HFFc6 (cell line): ENCODE measurements around the gene MAP2K2. TPM values are rescaled to one million over a fixed set of nuclear protein-coding genes. Genes with fewer than 3 reads are reported as not detected.

Experiments
- DNase-seq: peaks from one replicate; pipeline ENCODE4 v3.0.0-alpha.2; 2018
- H3K27ac Mint-ChIP-seq: 2 replicates; pipeline ENCODE4 v1.8.0; 2020; ENCODE audit warnings: mild to moderate bottlenecking, mixed read lengths
- H3K27me3 Mint-ChIP-seq: 2 replicates; pipeline ENCODE4 v1.8.0; 2021; ENCODE audit warnings: mild to moderate bottlenecking, moderate library complexity, mixed read lengths; ENCODE audit not compliant: insufficient read depth
- H3K36me3 Mint-ChIP-seq: 2 replicates; pipeline ENCODE4 v1.8.0; 2021; ENCODE audit warnings: low read depth, mixed read lengths
- H3K4me1 Mint-ChIP-seq: 2 replicates; pipeline ENCODE4 v1.8.0; 2020; ENCODE audit warnings: low read depth, mixed read lengths
- H3K4me3 Mint-ChIP-seq: 2 replicates; pipeline ENCODE4 v1.8.0; 2020; ENCODE audit warnings: mild to moderate bottlenecking, moderate library complexity, mixed read lengths
- H3K9me3 Mint-ChIP-seq: 2 replicates; pipeline ENCODE4 v1.8.0; 2020; ENCODE audit warnings: mild to moderate bottlenecking, mixed read lengths
- CTCF ChIP-seq: fragments of 200-600 bp; sonication (generic); IDR thresholded peaks from 2 replicates; pipeline ENCODE4 v1.5.0; 2021; ENCODE audit warnings: antibody characterized with exemption, mild to moderate bottlenecking
- total RNA-seq, 6 experiments: library from RNA; stranded (reverse); fragmentation: NEBNext Ultra II Directional; extraction: Animal tissue kit (Norgen Biotek cat#: 25700); gene quantifications; 2 replicates in 1 of 6; 3 replicates in 5 of 6; pipeline ENCODE4 v1.2.3, GENCODE V29; 2021

Gene MAP2K2
- total RNA-seq, 6 experiments from 2014 or later = 175 to 209 (median 187) TPM

GRCh38 chr19:4099041-4099764 lies 24.7 kb downstream of the MAP2K2 start:
- peaks cover 5% of the 10 kb centered on the region; the same call in 1 of the 2 replicates for H3K36me3 Mint-ChIP-seq
- H3K9me3 Mint-ChIP-seq = no peaks in the 10 kb centered on the region
- no peak overlapping the region for H3K27ac Mint-ChIP-seq
- H3K27me3 Mint-ChIP-seq = peaks cover 2% of the 10 kb centered on the region; the same call in 1 of the 2 replicates
- no peaks in the 10 kb centered on the region for H3K4me1 Mint-ChIP-seq
- no peak overlapping the region for H3K4me3 Mint-ChIP-seq
- no peak for TF ChIP-seq CTCF
- DNase-seq = no peak

GRCh38 chr19:4098493-4098892 lies 25.4 kb downstream of the MAP2K2 start:
- DNase-seq = no peak
- Mint-ChIP-seq H3K4me3 (no peak overlapping the region), H3K9me3 (no peaks in the 10 kb centered on the region), H3K27me3 (peaks cover 2% of the 10 kb centered on the region; the same call in 1 of the 2 replicates), H3K4me1 (no peaks in the 10 kb centered on the region), H3K36me3 (peaks cover 5% of the 10 kb centered on the region; the same call in 1 of the 2 replicates), H3K27ac (no peak overlapping the region)
- TF ChIP-seq CTCF = no peak

GRCh38 chr19:4097501-4097900 lies 26.4 kb downstream of the MAP2K2 start:
- Mint-ChIP-seq H3K27ac (no peak overlapping the region), H3K4me3 (no peak overlapping the region), H3K27me3 (peaks cover 2% of the 10 kb centered on the region; the same call in 1 of the 2 replicates), H3K4me1 (no peaks in the 10 kb centered on the region), H3K36me3 (peaks cover 5% of the 10 kb centered on the region; the same call in 1 of the 2 replicates), H3K9me3 (no peaks in the 10 kb centered on the region)
- DNase-seq = no peak
- TF ChIP-seq CTCF = no peak

- TF ChIP-seq CTCF = no peak
- H3K9me3 Mint-ChIP-seq = no peaks in the 10 kb centered on the region
- H3K4me1 Mint-ChIP-seq = no peaks in the 10 kb centered on the region
- DNase-seq = no peak
- no peak overlapping the region for H3K27ac Mint-ChIP-seq
- peaks cover 2% of the 10 kb centered on the region; the same call in 1 of the 2 replicates for H3K27me3 Mint-ChIP-seq
- peaks cover 5% of the 10 kb centered on the region; the same call in 1 of the 2 replicates for H3K36me3 Mint-ChIP-seq
- no peak overlapping the region for H3K4me3 Mint-ChIP-seq
Observed at GRCh38 chr19:4096049-4096892, 27.7 kb downstream of the MAP2K2 start.

- H3K36me3 Mint-ChIP-seq = peaks cover 5% of the 10 kb centered on the region; the same call in 1 of the 2 replicates
- no peak overlapping the region for H3K27ac Mint-ChIP-seq
- H3K4me1 Mint-ChIP-seq = no peaks in the 10 kb centered on the region
- H3K9me3 Mint-ChIP-seq = no peaks in the 10 kb centered on the region
- TF ChIP-seq CTCF = no peak
- H3K27me3 Mint-ChIP-seq = peaks cover 2% of the 10 kb centered on the region; the same call in 1 of the 2 replicates
- no peak for DNase-seq
- H3K4me3 Mint-ChIP-seq = no peak overlapping the region
Observed at GRCh38 chr19:4095488-4095844, 28.5 kb downstream of the MAP2K2 start.
